Hypothalamus (tissue), 51 donors: ENCODE measurements around the gene NID2.

Source experiments
- DNase-seq, 51 donors: peaks; one replicate each; lab custom pipeline; 2025; lab: John Stamatoyannopoulos, UW

Gene NID2

GRCh38 chr14:51969852-51970540 is 98.9 kb downstream of the NID2 start:
- DNase-seq: no peak

- no peak for DNase-seq
Measured at GRCh38 chr14:51967521-51967920, 101.3 kb downstream of the NID2 start.

GRCh38 chr14:51963286-51963685 is 105.6 kb downstream of the NID2 start:
- peak in 1 of 51 donors; percentile 14 for DNase-seq

- DNase-seq: no peak
Measured at GRCh38 chr14:51962711-51963110, 106.1 kb downstream of the NID2 start.

GRCh38 chr14:51960866-51961265 is 108.0 kb downstream of the NID2 start:
- DNase-seq: no peak

- no peak for DNase-seq
Measured at GRCh38 chr14:51959928-51960327, 108.9 kb downstream of the NID2 start.

- no peak for DNase-seq
Measured at GRCh38 chr14:51957950-51958349, 110.9 kb downstream of the NID2 start.
